NOMO-1 (cell line): ENCODE data around the gene ITGAE.
"Not testable (repeated sequence)": the region's sequence is repeated elsewhere in the genome, so short reads cannot be mapped to it uniquely, and the experiment has no call there.

Experiments used
- DNase-seq, 2 experiments: peaks; one replicate each; lab custom pipeline; 2025; ENCODE audit not compliant: unreplicated experiment in 2 of 2; lab: John Stamatoyannopoulos, UW

The ITGAE gene

GRCh38 chr17:3732210-3732621 is 68.8 kb downstream of the ITGAE start:
- no peak for DNase-seq

GRCh38 chr17:3730881-3731429 is 70.0 kb downstream of the ITGAE start:
- no peak for DNase-seq

DNA sequence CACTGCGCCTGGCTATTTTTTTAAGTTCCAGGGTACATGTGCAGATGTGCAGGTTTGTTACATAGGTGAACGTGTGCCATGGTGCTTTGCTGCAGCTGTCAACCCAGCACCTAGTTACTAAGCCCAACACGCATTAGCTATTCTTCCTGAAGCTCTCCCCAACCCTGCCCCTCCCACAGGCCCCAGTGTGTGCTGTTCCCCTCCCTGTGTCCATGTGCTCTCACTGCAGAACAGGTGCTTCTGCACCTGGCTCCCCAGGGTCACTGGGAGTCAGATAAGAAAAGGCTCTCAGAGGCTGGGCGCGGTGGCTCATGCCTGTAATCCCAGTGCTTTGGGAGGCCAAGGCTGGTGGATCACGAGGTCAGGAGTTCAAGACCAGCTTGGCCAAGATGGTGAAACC is 71.1 kb downstream of the ITGAE start:
- no peak for DNase-seq

- not testable (repeated sequence) for DNase-seq
Observed at GRCh38 chr17:3728099-3728498, 72.9 kb downstream of the ITGAE start.

- DNase-seq, result no peak
Observed at GRCh38 chr17:3727041-3727440, 73.9 kb downstream of the ITGAE start.

- DNase-seq, result no peak
Observed at GRCh38 chr17:3724378-3725077, 76.5 kb downstream of the ITGAE start.

GRCh38 chr17:3723556-3724377 is 77.2 kb downstream of the ITGAE start, which contains the start of gene HASPIN:
Gene HASPIN, plus strand, starts transcription at chr17:3723903. Its CDS starts 33 bp downstream, at chr17:3723936.
- DNase-seq, result peak; percentile 73 to 88

- DNase-seq, result no peak
Observed at GRCh38 chr17:3723188-3723555, 77.8 kb downstream of the ITGAE start.

GRCh38 chr17:3722716-3723115 is 78.3 kb downstream of the ITGAE start:
- no peak for DNase-seq

- no peak for DNase-seq
Observed at GRCh38 chr17:3719265-3719664, 81.7 kb downstream of the ITGAE start.

GRCh38 chr17:3718201-3718600 is 82.8 kb downstream of the ITGAE start:
- DNase-seq, result no peak

DNA sequence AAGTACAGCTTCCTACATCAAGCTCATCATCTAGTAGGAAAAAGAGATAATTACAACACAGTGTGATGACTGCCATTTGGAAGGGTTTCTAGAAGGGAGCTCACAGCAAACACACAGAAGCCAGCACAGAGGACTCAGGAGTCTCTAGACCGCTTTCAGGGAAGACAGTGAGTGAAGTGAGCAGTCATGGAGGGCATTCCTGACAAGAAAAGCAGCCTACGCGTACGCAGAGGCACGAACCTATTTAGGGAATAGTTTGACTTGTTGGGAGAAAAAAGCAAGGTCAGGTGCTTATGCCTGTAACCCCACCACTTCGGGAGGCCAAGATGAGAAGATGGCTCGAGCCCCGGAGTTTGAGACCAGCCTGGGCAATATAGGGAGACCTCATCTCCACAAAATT is 85.7 kb downstream of the ITGAE start:
- DNase-seq, result no peak

DNA sequence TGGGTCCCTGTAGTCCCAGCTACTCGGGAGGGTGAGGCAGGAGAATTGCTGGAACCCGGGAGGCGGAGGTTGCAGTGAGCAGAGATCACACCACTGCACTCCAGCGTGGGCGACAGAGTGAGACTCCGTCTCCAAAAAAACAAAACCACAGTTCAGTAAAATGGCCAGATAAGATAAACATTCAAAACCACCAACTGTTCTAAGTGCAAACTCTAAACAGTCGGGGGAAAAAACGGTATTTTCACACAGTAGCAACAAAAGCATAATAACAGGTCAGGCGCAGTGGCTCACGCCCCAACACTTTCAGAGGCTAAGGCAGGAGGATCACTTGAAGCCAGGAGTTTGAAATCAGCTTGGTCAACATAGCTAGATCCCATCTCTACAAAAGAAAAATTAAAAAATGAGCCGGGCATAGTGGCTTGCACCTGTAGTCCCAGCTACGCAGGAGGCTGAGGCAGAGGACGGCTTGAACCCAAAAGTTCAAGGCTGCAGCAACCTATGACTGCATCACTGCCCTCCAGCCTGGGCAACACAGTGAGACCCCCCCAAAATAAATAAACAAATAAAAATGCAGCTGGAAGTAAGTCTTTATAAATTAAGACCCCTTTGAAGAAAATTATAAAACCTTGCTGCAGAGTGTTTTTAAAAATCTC is 88.1 kb downstream of the ITGAE start:
- no peak for DNase-seq

DNA sequence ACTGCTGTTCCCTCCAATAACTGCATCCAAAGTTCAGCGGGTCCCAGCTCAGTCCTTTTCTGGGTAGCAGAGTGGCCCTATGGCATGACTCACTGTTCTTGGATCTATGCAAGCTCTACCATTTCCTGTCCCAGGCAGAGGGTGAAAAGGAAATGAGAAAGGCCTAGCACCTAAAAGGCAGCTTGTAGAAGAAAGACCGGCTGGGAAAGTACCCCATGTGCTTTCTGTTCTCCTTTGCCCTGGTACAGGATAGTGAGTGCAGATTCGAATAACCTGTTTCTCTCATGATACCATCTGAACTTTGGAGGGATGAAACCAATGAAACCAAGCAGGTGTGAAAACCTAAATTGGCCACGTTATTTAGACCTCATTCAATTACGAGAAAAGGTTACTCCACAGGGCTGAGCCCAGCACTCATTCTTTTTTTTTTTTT is 90.0 kb downstream of the ITGAE start:
- peak; percentile 81 to 93 for DNase-seq

GRCh38 chr17:3708366-3708765 is 92.6 kb downstream of the ITGAE start:
- DNase-seq, result no peak

GRCh38 chr17:3705718-3705984 is 95.3 kb downstream of the ITGAE start:
- not testable (repeated sequence) for DNase-seq

GRCh38 chr17:3704931-3705717 is 95.9 kb downstream of the ITGAE start:
- no peak for DNase-seq

GRCh38 chr17:3702041-3702539 is 98.9 kb downstream of the ITGAE start:
- DNase-seq, result not testable (repeated sequence)

GRCh38 chr17:3699951-3700350 is 101.0 kb downstream of the ITGAE start:
- no peak for DNase-seq

DNA sequence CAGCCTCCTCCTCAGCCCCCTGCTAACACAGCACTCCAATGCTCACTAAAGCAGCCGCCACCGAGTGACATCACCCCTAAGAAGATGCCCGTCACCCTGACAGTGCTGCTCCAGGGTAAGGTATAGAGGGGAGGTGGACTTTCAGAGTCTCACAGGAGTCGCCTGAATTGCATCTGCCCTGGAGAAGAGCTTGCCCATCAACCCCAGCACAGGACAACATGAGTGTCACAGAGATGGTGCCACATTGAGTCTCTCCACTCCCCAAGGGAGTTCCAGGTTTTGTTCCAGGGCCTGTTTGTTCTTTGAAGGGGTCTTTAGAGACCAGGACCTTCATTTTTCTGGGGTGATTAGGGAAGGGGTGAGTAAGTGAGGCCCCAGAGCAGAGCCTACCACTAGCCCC is 102.8 kb downstream of the ITGAE start:
- DNase-seq, result no peak

GRCh38 chr17:3697103-3697476 is 103.9 kb downstream of the ITGAE start:
- no peak for DNase-seq
